GM18498 (cell line): Measurements from ENCODE around the gene SGCE.
A peak's percentile ranks its signal among the peaks of the same experiment; 100 is the strongest.

Source experiments
- ATAC-seq: cut with Tn5 transposase; IDR thresholded peaks from one replicate; pipeline ENCODE4 v1.9.1; 2021; ENCODE audit warnings: mild to moderate bottlenecking, moderate library complexity; ENCODE audit not compliant: unreplicated experiment

SGCE gene

GRCh38 chr7:94660006-94660405 is 4.1 kb upstream of the SGCE start:
- ATAC-seq, result no peak

DNA sequence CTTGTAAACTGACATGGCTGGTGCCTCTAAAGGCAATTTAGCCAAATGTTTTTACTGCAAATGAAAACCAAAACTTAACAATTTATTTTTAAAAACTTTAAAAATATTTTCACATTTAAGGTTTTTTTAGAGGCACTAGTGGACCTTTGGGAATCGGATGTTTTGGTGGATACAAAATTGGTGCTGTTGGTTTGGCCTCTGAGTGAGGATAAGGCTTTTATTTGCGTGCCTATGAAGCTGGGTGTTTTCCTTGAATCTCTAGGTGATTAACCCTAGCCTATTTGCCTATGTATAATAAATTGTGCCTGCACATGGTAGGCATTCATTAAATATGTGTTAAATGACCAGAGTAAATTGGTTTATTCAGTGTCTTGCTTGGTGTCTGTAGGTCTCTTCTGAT is 2.9 kb upstream of the SGCE start:
- ATAC-seq, result no peak

- ATAC-seq, result peak; percentile 82
These were observed 2.1 kb upstream of the SGCE start for GRCh38 chr7:94657771-94658693.

- ATAC-seq, result no peak
These were observed 1.2 kb upstream of the SGCE start for GRCh38 chr7:94656925-94657731.

DNA sequence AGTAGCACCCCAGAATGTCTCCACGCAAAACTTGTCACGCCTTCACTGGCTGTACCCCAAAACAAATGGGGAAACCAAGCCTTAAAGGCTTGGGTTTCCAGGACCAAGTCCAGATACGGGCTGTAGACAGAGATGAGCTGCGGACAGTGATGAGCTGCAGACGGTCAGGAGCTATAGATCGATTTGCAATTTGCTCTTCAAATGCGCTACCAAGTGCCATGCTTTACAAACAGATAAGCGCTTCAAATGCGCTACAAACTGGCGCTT is 658 bp upstream of the SGCE start:
- ATAC-seq, result no peak

DNA sequence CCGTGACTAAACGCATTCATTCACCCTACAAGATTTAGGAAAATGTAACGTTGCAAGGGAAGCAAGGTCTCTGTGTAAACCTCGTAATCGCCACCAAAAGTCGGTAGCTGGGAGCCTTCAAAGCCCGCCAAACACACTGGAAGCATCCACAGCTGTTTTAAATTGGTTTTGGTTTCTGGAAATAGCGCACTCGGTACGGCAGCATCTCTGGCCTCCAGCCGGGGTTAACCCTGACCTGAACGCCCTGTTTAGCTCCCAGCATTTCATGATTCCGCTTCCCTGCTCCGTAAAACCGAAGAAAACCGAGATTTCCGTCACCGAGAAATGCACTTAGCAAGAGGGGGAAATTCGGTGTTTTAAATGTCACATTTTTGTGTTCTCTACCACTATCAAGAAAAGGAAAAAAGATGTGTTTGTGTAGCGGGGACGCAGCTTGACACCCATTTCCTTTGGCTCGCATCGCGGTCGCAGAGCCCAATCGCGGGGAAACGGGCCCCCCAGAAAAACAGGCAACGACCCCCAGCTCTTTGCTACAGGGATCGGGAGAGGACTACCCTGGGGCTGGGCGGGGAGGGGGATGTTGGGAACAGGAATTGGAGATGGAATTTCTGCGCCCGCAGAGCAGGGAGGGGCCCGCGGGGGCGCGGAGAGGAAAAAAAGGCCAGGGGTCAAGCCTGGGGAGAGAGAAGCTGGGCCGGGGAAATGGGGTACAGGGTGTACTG is 646 bp downstream of the SGCE start:
- no peak for ATAC-seq

DNA sequence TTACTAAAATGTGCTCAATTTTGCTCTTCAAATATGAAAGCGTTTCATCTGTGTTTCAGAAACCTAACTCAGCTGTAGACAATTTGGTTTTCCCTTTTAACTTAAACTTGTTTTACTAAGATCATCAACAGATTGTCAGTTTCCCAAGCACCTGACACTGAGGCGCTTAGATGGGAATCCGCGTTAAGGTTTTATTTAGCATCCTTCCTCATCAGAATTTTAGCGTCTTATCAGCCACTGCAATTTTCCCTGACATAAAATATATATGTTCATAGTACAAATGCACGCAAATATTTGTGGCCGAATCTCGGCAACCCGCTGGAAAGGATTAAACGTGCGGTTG is 1.2 kb downstream of the SGCE start:
- ATAC-seq, result no peak

GRCh38 chr7:94650147-94651051 is 5.5 kb downstream of the SGCE start:
- ATAC-seq, result no peak

DNA sequence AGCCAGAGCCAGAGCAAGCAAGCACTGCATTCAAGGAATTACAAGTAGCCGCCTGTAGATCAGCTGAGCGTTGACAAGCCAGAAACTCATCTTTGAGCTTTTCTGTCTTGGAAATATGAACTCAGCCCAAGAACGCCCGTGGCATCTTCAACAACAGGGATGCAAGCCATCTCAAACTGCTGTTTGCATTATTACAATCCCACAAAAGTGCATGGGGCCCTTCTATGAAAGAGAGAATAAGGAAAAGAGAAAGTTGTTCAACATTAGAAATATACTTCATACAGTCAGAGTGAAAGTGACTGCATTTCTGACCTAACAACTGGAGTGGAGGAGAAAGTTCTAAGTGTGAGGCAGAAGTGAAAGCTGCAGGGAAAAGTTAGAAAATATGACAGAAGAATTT is 6.5 kb downstream of the SGCE start:
- ATAC-seq, result peak; percentile 78

GRCh38 chr7:94648731-94649130 is 7.2 kb downstream of the SGCE start:
- ATAC-seq, result no peak

DNA sequence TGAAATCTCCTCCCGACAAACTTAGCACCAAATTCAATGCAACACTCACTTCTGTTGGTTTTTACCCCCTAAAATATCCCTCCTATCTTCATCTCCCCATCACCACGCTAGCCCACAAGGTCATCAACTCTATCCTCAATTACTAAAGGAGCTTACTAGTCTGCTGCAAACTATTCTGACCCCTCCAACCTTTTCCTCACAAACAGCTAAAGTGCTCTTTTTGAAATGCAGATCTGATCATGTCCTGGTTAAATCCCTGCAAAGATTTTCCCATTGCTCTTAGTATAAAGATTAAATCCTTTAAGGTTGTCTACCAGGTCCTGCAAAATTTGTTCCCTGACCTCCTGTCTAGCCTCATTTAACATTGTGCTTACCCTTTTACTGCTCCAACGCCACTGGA is 8.6 kb downstream of the SGCE start:
- ATAC-seq, result no peak

DNA sequence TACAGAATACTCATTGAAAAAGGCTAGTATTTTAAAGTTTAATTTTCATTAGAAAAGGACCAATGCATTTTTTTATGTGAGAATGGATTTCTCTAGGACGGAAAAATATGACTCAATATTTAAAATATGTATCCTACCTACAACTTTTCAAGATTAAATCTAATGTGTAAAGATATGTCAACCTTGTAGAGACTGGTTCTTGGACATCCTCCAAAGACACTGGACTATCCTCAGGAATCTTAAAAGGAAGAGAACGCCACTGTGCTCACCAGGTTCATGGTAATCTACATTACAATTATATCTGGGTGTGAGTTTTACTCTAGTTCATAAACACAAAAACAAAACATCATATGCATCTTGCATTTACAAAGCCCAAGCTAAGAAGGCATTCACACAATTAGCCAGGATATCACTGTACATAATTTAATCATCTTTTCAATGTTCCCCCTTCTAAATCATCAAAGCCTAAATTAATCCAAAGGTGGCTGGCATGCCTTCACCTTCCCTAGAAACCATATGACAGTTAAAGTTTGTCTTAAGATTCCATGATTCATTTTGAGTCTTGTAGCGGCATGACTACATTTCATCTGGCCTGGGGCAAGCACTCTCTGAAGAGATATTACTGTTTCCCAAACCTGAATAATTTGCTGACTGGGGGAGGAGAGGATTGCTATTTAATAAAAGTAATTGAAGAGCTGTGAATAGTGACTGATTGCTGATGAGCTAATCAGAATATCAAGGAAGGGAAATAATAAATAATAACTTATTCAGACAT is 12.0 kb downstream of the SGCE start:
- ATAC-seq, result no peak

DNA sequence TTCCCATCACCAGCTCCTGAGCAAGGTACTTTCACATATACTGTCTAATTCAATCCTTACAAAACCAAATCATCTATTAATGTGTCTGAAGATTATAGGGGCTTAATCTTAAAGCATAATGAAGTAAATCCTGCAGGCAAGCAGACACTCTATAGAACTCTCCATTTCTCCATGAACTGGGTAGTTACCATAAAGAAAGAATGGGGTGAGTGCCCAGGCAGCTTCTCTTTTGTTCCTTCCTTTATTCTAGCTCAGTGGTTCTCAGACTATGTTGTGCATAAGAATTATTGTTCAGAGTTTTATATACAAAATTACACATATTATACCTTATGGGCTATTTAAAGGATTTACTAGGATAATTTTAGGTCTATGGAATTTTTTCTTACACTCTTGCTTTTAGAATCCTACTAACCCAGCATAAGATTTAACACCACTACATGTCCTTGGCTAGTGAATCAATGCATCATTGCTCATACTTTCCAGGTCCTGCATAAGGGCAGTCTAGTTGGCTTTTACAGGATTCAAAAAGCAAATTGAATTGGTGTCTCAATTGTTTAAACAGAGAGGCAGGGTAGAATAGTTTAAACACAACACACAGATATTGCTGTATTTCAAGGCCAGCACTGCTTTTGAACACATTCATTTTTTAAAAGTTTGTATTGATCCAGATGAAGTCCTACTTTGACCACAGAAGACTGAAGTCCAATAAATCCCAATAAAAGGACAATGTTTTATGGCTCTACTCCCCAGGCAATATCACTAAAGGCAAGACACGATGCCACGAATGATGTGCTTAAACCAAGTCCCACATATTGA is 12.9 kb downstream of the SGCE start:
- ATAC-seq, result no peak

DNA sequence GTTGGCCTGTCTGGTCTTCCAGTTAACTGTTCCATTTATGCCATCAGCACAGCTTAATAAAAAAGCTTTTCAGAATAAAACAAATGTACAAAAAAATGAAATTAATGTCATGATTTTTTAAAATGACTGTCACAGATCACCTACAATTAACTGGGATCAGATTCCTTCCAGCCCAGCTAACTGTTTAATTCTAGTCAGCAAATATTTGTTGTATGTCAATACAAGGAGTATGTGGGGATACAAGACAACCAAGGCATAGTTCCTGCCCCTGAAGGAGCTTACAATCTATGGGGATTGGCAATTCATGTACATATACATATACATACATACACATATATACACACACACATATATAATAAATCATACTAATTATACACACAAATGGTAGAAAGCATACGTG is 16.5 kb downstream of the SGCE start:
- no peak for ATAC-seq

DNA sequence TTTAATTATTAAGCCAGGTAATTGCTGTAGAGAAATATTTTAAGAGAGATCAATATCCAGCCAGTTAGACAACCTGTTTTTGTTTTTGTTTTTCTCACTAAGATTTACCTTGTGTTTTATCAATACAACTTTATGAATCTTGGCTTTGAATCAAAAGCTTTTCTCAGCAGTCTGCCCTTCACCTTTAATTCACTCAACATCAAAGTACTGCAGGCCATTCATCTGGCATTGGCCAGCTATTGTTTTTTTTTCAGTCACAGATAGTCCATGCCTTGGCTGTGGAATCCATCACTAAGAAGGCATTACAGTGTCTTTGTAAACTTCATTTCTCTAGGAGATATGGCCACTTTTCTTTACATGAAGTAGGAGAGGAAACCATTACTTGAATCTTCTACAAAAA is 20.2 kb downstream of the SGCE start:
- no peak for ATAC-seq

DNA sequence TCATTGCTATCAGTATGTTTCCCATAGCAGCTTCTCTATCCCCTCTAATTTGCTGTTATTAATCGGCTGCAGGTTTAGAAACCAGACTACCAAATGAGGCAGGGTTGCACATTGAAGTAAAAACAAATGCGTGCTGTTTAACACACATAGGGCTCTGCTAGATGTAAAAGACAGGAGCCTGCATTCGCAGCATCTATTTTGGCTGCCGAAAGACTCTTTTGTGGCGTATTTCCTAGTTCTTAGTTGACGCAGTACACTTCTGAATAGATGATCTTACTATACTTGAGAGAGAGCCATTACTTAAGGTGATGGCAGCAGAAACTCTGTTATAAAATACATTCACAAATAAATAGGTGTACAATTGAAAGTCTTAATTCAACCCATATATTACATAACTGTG is 21.4 kb downstream of the SGCE start:
- ATAC-seq, result no peak

DNA sequence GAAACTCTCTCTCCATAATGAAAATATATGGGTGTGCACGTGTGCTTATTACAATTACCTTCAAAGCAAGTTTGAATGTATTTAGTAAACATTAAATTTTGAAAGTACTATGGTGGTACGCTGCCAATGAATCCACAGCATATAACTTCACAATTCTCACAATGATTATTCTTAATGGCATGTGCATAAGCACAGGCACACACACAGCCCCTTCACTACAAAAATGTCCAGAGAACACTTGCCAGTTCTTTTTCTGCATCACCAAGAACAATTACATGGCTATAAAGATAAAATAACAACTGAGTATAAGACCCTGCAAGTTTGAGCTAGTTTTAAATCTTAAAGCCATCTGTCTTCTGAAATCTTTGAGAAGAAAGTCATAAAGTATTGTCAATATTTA is 22.2 kb downstream of the SGCE start:
- ATAC-seq, result no peak

DNA sequence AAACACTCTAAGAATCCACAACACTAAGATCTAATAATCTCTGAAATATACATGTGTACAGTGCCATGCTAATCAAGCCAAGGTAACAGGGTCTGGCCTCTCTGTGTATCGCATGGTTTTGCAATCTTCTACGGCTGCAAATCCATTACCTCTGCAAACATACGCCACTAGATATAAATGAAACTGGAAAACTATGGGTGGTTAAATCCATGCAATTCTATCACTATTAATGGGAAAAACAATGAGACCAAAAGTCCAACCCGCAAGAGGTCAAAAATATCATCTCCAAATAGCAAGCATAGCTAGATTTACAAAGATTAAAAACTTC is 23.0 kb downstream of the SGCE start:
- no peak for ATAC-seq

DNA sequence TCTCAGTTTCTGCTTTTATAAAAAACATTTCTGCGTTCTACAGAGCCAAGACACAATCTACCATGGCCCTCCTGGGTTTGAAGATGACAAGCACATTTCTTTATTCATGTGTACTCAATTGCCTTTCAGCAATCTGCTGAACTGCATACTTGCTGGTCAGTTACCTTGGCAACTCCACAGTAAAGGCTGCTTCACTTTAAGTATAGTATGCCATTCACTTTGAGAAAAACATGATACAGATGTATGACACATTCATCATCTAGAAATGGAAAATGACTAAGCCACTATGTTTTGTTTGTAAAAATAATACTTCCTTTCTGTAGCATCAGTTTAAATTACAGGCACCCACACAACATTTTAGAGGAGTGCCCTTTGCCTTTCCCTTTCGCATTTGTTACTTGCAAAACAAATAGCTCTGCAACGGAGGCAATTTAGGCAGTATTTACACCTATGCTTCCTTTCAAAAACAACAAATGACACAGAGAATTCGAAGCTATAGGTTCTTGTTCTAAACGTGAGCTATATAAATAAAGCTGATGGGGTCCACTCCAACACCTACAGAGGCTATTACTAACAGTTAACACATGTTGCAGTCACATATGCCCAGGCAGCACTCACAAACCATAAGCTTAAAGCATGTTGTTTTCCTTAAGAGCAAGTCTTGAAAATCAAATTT is 23.5 kb downstream of the SGCE start:
- ATAC-seq, result peak; percentile 53
